ENCODE data around the gene POLR3GL.

- TF ChIP-seq CTCF (conservative IDR thresholded peaks at IDR 0.05 in 1 of 2, IDR thresholded peaks at IDR 0.05 in 1 of 2; ENCODE audit: low read depth in 1 of 2, low read length in 2 of 2) (no peak), EZH2 (IDR thresholded peaks at IDR 0.05; ENCODE audit: low read length, missing control alignments) (no peak)
These were observed 58.1 kb downstream of the POLR3GL start for GRCh38 chr1:146022403-146023127.
